Liver (tissue), 3 donors: ENCODE data around the gene PHLDB2.

Experiments
- CTCF ChIP-seq: fragments of 150-350 bp; IDR thresholded peaks from 2 replicates; pipeline ENCODE4 v1.5.1; 2017; ENCODE audit warnings: improper control_type of control experiment, low read depth, low read length; ENCODE audit not compliant: missing input control
- JUND ChIP-seq, 2 donors: IDR thresholded peaks; 2 replicates each; pipeline ENCODE4 v1.6.1; 2016; ENCODE audit warnings: antibody characterized with exemption in 2 of 2
- MAX ChIP-seq: IDR thresholded peaks from 2 replicates; pipeline ENCODE4 v1.6.1; 2016; ENCODE audit warnings: antibody characterized with exemption
- RAD21 ChIP-seq, 2 donors: IDR thresholded peaks; 2 replicates each; pipeline ENCODE4 v1.6.1; 2016; ENCODE audit warnings: antibody characterized with exemption in 2 of 2, mild to moderate bottlenecking in 2 of 2
- RXRA ChIP-seq, 2 donors: IDR thresholded peaks; 2 replicates each; pipeline ENCODE4 v1.6.1; 2017 to 2018; ENCODE audit warnings: antibody characterized with exemption in 2 of 2, mild to moderate bottlenecking in 1 of 2
- SP1 ChIP-seq: IDR thresholded peaks from 2 replicates; pipeline ENCODE4 v1.6.1; 2018; ENCODE audit warnings: antibody characterized with exemption, mild to moderate bottlenecking
- TF ChIP-seq, protein P1 (sequence below): IDR thresholded peaks from 2 replicates; pipeline ENCODE4 v1.6.1; 2016; ENCODE audit warnings: antibody characterized with exemption, mild to moderate bottlenecking
- donor health status: healthy.
- donor health status: healthy.

DNA sequence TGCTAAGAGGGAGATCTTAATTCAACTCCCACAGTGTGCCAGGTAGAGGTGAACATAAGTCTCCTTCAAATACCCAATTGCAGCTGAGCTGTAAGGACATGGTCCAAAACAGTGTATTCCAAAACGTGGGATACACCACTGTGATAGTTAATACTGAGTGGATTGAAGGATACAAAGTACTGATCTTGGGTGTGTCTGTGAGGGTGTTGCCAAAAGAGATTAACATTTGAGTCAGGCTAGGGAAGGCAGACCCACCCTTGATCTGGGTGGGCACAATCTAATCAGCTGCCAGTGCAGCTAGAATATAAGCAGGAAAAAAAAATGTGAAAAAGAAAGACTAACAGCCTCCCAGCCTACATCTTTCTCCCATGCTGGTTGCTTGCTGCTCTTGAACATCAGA lies 45.1 kb upstream of the PHLDB2 start:
- no peak for TF ChIP-seq CTCF
- TF ChIP-seq, protein P1, sequence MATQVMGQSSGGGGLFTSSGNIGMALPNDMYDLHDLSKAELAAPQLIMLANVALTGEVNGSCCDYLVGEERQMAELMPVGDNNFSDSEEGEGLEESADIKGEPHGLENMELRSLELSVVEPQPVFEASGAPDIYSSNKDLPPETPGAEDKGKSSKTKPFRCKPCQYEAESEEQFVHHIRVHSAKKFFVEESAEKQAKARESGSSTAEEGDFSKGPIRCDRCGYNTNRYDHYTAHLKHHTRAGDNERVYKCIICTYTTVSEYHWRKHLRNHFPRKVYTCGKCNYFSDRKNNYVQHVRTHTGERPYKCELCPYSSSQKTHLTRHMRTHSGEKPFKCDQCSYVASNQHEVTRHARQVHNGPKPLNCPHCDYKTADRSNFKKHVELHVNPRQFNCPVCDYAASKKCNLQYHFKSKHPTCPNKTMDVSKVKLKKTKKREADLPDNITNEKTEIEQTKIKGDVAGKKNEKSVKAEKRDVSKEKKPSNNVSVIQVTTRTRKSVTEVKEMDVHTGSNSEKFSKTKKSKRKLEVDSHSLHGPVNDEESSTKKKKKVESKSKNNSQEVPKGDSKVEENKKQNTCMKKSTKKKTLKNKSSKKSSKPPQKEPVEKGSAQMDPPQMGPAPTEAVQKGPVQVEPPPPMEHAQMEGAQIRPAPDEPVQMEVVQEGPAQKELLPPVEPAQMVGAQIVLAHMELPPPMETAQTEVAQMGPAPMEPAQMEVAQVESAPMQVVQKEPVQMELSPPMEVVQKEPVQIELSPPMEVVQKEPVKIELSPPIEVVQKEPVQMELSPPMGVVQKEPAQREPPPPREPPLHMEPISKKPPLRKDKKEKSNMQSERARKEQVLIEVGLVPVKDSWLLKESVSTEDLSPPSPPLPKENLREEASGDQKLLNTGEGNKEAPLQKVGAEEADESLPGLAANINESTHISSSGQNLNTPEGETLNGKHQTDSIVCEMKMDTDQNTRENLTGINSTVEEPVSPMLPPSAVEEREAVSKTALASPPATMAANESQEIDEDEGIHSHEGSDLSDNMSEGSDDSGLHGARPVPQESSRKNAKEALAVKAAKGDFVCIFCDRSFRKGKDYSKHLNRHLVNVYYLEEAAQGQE, result no peak
- TF ChIP-seq JUND (IDR thresholded peaks at IDR 0.05), result no peak
- TF ChIP-seq RAD21 (IDR thresholded peaks at IDR 0.05), result no peak
- TF ChIP-seq SP1, result no peak
- TF ChIP-seq RXRA (IDR thresholded peaks at IDR 0.05), result no peak
- TF ChIP-seq MAX, result no peak
